GM23338 (cell line): Measurements from ENCODE around the gene SDR39U1. TPM values are rescaled to one million over a fixed set of nuclear protein-coding genes. Genes with fewer than 3 reads are reported as not detected.

Experiments
- ATAC-seq: fragments of 200-7000 bp; cut with Tn5 transposase; 3 replicates; pipeline ENCODE4 v1.9.1; 2020
- DNase-seq: peaks from one replicate; pipeline ENCODE4 v3.0.0-alpha.2; 2015; ENCODE audit warnings: low spot score
- H2AFZ ChIP-seq: fragments of 200-600 bp; sonication (generic); 2 replicates; pipeline ENCODE4 v1.8.0; 2016; ENCODE audit warnings: antibody characterized with exemption, mild to moderate bottlenecking, moderate library complexity
- H3F3A ChIP-seq: fragments of 200-600 bp; sonication (generic); replicated peaks from 2 replicates; pipeline ENCODE4 v1.8.0; 2017; ENCODE audit warnings: antibody characterized with exemption, mixed run types, low read depth
- H3K27ac ChIP-seq: fragments of 200-600 bp; sonication (generic); 2 replicates; pipeline ENCODE4 v1.6.1; 2016; ENCODE audit warnings: low read depth
- H3K27me3 ChIP-seq: fragments of 200-600 bp; sonication (generic); 2 replicates; pipeline ENCODE4 v1.8.0; 2016; ENCODE audit warnings: mild to moderate bottlenecking, mixed run types, moderate library complexity; ENCODE audit not compliant: insufficient read depth
- H3K36me3 ChIP-seq: fragments of 200-600 bp; sonication (generic); 2 replicates; pipeline ENCODE4 v1.8.0; 2016; ENCODE audit warnings: mild to moderate bottlenecking; ENCODE audit not compliant: insufficient read depth
- H3K4me1 ChIP-seq: fragments of 200-600 bp; sonication (generic); 2 replicates; pipeline ENCODE4 v1.8.0; 2016; ENCODE audit warnings: mild to moderate bottlenecking, moderate library complexity; ENCODE audit not compliant: insufficient read depth
- H3K4me2 ChIP-seq: fragments of 200-600 bp; sonication (generic); 2 replicates; pipeline ENCODE4 v1.7.1; 2017; ENCODE audit warnings: mixed run types
- H3K4me3 ChIP-seq: fragments of 200-600 bp; sonication (generic); 2 replicates; pipeline ENCODE4 v1.6.1; 2016; ENCODE audit warnings: mixed run types
- H3K79me2 ChIP-seq: fragments of 200-600 bp; sonication (generic); replicated peaks from 2 replicates; pipeline ENCODE4 v1.8.0; 2017; ENCODE audit warnings: mild to moderate bottlenecking; ENCODE audit not compliant: insufficient read depth
- H3K9me2 ChIP-seq: fragments of 200-600 bp; sonication (generic); 2 replicates; pipeline ENCODE4 v1.8.0; 2017; ENCODE audit not compliant: insufficient read depth
- H4K20me1 ChIP-seq: fragments of 200-600 bp; sonication (generic); replicated peaks from 2 replicates; pipeline ENCODE4 v1.8.0; 2017; ENCODE audit warnings: mild to moderate bottlenecking; ENCODE audit not compliant: insufficient read depth
- H3K27ac Mint-ChIP-seq: 2 replicates; pipeline ENCODE4 v1.8.0; 2020; ENCODE audit warnings: inconsistent platforms, mild to moderate bottlenecking, moderate library complexity, mixed read lengths
- H3K27me3 Mint-ChIP-seq: 3 replicates; pipeline ENCODE4 v1.8.0; 2022; ENCODE audit warnings: low read depth, mild to moderate bottlenecking, moderate library complexity, mixed read lengths, inconsistent platforms; ENCODE audit not compliant: insufficient read depth, poor library complexity
- H3K36me3 Mint-ChIP-seq: 3 replicates; pipeline ENCODE4 v1.8.0; 2021; ENCODE audit warnings: low read depth, mild to moderate bottlenecking, inconsistent platforms, moderate library complexity, mixed read lengths
- H3K4me1 Mint-ChIP-seq: 3 replicates; pipeline ENCODE4 v1.8.0; 2020; ENCODE audit warnings: mild to moderate bottlenecking, inconsistent platforms, mixed read lengths
- H3K4me3 Mint-ChIP-seq: 3 replicates; pipeline ENCODE4 v1.8.0; 2021; ENCODE audit warnings: moderate library complexity, mild to moderate bottlenecking, inconsistent platforms, mixed read lengths
- H3K9me3 Mint-ChIP-seq: 3 replicates; pipeline ENCODE4 v1.8.0; 2020; ENCODE audit warnings: moderate library complexity, mild to moderate bottlenecking, inconsistent platforms, mixed read lengths
- CREB1 ChIP-seq: fragments of 250-450 bp; sonication (Bioruptor Pico); IDR thresholded peaks from 2 replicates; pipeline ENCODE4 v1.5.0; 2020; ENCODE audit warnings: low read depth, mild to moderate bottlenecking, moderate library complexity
- EZH2phosphoT487 ChIP-seq: fragments of 200-600 bp; sonication (generic); IDR thresholded peaks from one replicate; pipeline ENCODE4 v1.8.1; 2018; ENCODE audit warnings: antibody characterized with exemption; ENCODE audit not compliant: unreplicated experiment
- JUNB ChIP-seq: IDR thresholded peaks from one replicate; pipeline ENCODE4 v1.6.1; 2016; ENCODE audit warnings: antibody characterized with exemption; ENCODE audit not compliant: unreplicated experiment
- NANOG ChIP-seq: IDR thresholded peaks from 2 replicates; pipeline ENCODE4 v1.6.1; 2016; ENCODE audit warnings: antibody characterized with exemption, borderline replicate concordance
- POLR2AphosphoS5 ChIP-seq: IDR thresholded peaks from 2 replicates; pipeline ENCODE4 v1.6.1; 2016; ENCODE audit warnings: antibody characterized with exemption, low read depth
- REST ChIP-seq: IDR thresholded peaks from one replicate; pipeline ENCODE4 v1.6.1; 2018; ENCODE audit warnings: antibody characterized with exemption; ENCODE audit not compliant: unreplicated experiment
- STAT1 ChIP-seq: IDR thresholded peaks from one replicate; pipeline ENCODE4 v1.6.1; 2016; ENCODE audit warnings: antibody characterized with exemption; ENCODE audit not compliant: unreplicated experiment
- ZNF331 ChIP-seq: fragments of 250-450 bp; sonication (Bioruptor Pico); IDR thresholded peaks from 2 replicates; pipeline ENCODE4 v1.5.0; 2020; ENCODE audit warnings: low read depth, mild to moderate bottlenecking, moderate library complexity
- polyA plus RNA-seq: library from polyadenylated mRNA; unstranded; fragments of >200 nt; fragmentation: Nextera tagmentation; extraction: Ambion mirVana; gene quantifications from 2 replicates; pipeline ENCODE4 v1.2.1, GENCODE V29; 2016
- total RNA-seq: library from RNA; depleted of rRNA; stranded (reverse); fragments of >200 nt; shearing (Covaris generic); gene quantifications from 2 replicates; pipeline ENCODE4 v1.2.3, GENCODE V29; 2014
- TF ChIP-seq, protein P1 (sequence below): fragments of 250-450 bp; sonication (Bioruptor Pico); IDR thresholded peaks from 2 replicates; pipeline ENCODE4 v1.5.0; 2020; ENCODE audit warnings: mild to moderate bottlenecking, moderate library complexity
- TF ChIP-seq, protein P2 (sequence below), 2 experiments: fragments of 200-600 bp in 1 of 2; sonication (generic) in 1 of 2; conservative IDR thresholded peaks; 2 replicates each; pipeline versions ENCODE4 v1.5.1 to v1.6.1; 2016 to 2017; ENCODE audit warnings: antibody characterized with exemption in 2 of 2, low read depth in 2 of 2, mild to moderate bottlenecking in 2 of 2, moderate library complexity in 1 of 2
- TF ChIP-seq, protein P3 (sequence below): IDR thresholded peaks from 2 replicates; pipeline ENCODE4 v1.6.1; 2016; ENCODE audit warnings: antibody characterized with exemption

SDR39U1 gene
- total and polyA plus RNA-seq, 2 experiments from 2014 or later = 22.9 to 66.5 TPM

- TF ChIP-seq, protein P1, sequence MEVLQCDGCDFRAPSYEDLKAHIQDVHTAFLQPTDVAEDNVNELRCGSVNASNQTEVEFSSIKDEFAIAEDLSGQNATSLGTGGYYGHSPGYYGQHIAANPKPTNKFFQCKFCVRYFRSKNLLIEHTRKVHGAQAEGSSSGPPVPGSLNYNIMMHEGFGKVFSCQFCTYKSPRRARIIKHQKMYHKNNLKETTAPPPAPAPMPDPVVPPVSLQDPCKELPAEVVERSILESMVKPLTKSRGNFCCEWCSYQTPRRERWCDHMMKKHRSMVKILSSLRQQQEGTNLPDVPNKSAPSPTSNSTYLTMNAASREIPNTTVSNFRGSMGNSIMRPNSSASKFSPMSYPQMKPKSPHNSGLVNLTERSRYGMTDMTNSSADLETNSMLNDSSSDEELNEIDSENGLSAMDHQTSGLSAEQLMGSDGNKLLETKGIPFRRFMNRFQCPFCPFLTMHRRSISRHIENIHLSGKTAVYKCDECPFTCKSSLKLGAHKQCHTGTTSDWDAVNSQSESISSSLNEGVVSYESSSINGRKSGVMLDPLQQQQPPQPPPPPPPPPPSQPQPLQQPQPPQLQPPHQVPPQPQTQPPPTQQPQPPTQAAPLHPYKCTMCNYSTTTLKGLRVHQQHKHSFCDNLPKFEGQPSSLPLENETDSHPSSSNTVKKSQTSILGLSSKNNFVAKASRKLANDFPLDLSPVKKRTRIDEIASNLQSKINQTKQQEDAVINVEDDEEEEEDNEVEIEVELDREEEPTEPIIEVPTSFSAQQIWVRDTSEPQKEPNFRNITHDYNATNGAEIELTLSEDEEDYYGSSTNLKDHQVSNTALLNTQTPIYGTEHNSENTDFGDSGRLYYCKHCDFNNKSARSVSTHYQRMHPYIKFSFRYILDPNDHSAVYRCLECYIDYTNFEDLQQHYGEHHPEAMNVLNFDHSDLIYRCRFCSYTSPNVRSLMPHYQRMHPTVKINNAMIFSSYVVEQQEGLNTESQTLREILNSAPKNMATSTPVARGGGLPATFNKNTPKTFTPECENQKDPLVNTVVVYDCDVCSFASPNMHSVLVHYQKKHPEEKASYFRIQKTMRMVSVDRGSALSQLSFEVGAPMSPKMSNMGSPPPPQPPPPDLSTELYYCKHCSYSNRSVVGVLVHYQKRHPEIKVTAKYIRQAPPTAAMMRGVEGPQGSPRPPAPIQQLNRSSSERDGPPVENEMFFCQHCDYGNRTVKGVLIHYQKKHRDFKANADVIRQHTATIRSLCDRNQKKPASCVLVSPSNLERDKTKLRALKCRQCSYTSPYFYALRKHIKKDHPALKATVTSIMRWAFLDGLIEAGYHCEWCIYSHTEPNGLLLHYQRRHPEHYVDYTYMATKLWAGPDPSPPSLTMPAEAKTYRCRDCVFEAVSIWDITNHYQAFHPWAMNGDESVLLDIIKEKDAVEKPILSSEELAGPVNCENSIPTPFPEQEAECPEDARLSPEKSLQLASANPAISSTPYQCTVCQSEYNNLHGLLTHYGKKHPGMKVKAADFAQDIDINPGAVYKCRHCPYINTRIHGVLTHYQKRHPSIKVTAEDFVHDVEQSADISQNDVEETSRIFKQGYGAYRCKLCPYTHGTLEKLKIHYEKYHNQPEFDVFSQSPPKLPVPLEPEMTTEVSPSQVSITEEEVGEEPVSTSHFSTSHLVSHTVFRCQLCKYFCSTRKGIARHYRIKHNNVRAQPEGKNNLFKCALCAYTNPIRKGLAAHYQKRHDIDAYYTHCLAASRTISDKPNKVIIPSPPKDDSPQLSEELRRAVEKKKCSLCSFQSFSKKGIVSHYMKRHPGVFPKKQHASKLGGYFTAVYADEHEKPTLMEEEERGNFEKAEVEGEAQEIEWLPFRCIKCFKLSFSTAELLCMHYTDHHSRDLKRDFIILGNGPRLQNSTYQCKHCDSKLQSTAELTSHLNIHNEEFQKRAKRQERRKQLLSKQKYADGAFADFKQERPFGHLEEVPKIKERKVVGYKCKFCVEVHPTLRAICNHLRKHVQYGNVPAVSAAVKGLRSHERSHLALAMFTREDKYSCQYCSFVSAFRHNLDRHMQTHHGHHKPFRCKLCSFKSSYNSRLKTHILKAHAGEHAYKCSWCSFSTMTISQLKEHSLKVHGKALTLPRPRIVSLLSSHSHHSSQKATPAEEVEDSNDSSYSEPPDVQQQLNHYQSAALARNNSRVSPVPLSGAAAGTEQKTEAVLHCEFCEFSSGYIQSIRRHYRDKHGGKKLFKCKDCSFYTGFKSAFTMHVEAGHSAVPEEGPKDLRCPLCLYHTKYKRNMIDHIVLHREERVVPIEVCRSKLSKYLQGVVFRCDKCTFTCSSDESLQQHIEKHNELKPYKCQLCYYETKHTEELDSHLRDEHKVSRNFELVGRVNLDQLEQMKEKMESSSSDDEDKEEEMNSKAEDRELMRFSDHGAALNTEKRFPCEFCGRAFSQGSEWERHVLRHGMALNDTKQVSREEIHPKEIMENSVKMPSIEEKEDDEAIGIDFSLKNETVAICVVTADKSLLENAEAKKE (CRISPR knock-in tag) = no peak
Observed at GRCh38 chr14:24430682-24431568, 11.7 kb downstream of the SDR39U1 start (continued).

DNA sequence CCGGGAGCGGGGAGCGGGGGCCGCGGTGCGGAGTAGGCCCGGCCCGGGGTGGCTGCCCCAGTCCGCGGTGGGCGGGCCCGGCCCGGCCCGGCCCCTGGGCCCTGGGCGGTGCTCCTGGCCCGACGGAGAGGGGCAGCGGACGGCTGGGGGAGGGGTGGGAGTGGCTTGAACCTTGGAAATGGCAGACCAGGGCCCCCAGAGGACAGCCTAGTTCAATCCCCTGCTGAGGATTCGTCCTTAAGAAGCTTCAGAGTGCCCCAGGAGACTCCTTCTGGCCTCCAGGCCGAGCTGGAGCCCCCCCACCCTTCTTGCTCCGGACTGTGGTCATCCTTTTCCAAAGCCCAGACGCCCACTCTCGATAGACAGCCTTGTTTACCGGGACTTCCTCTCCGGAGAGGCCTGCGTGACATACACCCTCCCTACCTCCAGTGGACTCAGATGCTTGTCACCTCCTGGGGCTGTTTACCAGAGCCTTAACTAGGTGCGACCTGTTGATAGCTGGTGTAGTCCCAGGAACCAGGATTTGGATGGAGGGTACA lies 12.4 kb downstream of the SDR39U1 start:
- H3K27me3 Mint-ChIP-seq = peaks cover 18% of the 10 kb centered on the region
- Histone ChIP-seq H3K4me2 (peak overlapping the region; percentile 96), H3K27me3 (peaks cover 26% of the 10 kb centered on the region), H3F3A (peaks cover 11% of the 10 kb centered on the region), H4K20me1 (no peaks in the 10 kb centered on the region), H3K36me3 (no peaks in the 10 kb centered on the region), H3K27ac (0 out of 2 replicates have a peak overlapping the region, but pooled peaks have one; percentile 59), H3K4me1 (peaks cover 19% of the 10 kb centered on the region), H3K9me2 (no peaks in the 10 kb centered on the region), H2AFZ (peak overlapping the region; percentile 72), H3K4me3 (peak overlapping the region; percentile 85), H3K79me2 (no peaks in the 10 kb centered on the region)
- ATAC-seq (peak; percentile 59), DNase-seq (peak; percentile 68)
- H3K4me1 Mint-ChIP-seq = peaks cover 25% of the 10 kb centered on the region
- peak overlapping the region; percentile 83 for H3K4me3 Mint-ChIP-seq
- H3K27ac Mint-ChIP-seq = no peak overlapping the region
- H3K36me3 Mint-ChIP-seq = peaks cover 4% of the 10 kb centered on the region; the same call in 2 of the 3 replicates
- no peaks in the 10 kb centered on the region for H3K9me3 Mint-ChIP-seq
- TF ChIP-seq CREB1 (no peak), EZH2phosphoT487 (no peak), STAT1 (no peak), REST (no peak), ZNF331 (no peak), NANOG (no peak), JUNB (no peak), POLR2AphosphoS5 (no peak)
- TF ChIP-seq, protein P2, sequence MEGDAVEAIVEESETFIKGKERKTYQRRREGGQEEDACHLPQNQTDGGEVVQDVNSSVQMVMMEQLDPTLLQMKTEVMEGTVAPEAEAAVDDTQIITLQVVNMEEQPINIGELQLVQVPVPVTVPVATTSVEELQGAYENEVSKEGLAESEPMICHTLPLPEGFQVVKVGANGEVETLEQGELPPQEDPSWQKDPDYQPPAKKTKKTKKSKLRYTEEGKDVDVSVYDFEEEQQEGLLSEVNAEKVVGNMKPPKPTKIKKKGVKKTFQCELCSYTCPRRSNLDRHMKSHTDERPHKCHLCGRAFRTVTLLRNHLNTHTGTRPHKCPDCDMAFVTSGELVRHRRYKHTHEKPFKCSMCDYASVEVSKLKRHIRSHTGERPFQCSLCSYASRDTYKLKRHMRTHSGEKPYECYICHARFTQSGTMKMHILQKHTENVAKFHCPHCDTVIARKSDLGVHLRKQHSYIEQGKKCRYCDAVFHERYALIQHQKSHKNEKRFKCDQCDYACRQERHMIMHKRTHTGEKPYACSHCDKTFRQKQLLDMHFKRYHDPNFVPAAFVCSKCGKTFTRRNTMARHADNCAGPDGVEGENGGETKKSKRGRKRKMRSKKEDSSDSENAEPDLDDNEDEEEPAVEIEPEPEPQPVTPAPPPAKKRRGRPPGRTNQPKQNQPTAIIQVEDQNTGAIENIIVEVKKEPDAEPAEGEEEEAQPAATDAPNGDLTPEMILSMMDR (conservative IDR thresholded peaks at IDR 0.05; ENCODE audit: low read depth in 2 of 2) = no peak
- TF ChIP-seq, protein P3, sequence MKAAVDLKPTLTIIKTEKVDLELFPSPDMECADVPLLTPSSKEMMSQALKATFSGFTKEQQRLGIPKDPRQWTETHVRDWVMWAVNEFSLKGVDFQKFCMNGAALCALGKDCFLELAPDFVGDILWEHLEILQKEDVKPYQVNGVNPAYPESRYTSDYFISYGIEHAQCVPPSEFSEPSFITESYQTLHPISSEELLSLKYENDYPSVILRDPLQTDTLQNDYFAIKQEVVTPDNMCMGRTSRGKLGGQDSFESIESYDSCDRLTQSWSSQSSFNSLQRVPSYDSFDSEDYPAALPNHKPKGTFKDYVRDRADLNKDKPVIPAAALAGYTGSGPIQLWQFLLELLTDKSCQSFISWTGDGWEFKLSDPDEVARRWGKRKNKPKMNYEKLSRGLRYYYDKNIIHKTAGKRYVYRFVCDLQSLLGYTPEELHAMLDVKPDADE = no peak
